MCF 10A (cell line): ENCODE results near the gene ADARB1. TPM values are rescaled to one million over a fixed set of nuclear protein-coding genes. Genes with fewer than 3 reads are reported as not detected.
A peak's percentile ranks its signal among the peaks of the same experiment; 100 is the strongest.

Experiments used
- BruUV-seq: library from RNA; stranded (reverse); fragments of 400-500 nt; replicated peaks from 2 replicates; lab custom pipeline; 2021; lab: Mats Ljungman, UMichigan
- CTCF ChIA-PET: fragments of 300-600 bp; sonication (Branson Sonifier 250); formaldehyde crosslinking; extraction: SDS; loops from one replicate; lab custom pipeline; 2021; ENCODE audit warnings: antibody characterized with exemption, inconsistent platforms; lab: Yijun Ruan, JAX
- POLR2A ChIA-PET: fragments of 300-600, 350-650 bp; sonication (Branson Sonifier 250); formaldehyde crosslinking; extraction: SDS; loops from one replicate; lab custom pipeline; 2020; ENCODE audit warnings: antibody characterized with exemption, inconsistent platforms; lab: Yijun Ruan, JAX
- DNase-seq: peaks from one replicate; pipeline ENCODE4 v3.0.0-alpha.2; 2018; ENCODE audit not compliant: unreplicated experiment
- H3K27ac Mint-ChIP-seq: one replicate; pipeline ENCODE4 v1.8.0; 2022; ENCODE audit warnings: mild to moderate bottlenecking, low read depth, mixed read lengths; ENCODE audit not compliant: unreplicated experiment
- H3K27me3 Mint-ChIP-seq: one replicate; pipeline ENCODE4 v1.8.0; 2022; ENCODE audit warnings: mixed read lengths; ENCODE audit not compliant: insufficient read depth, unreplicated experiment
- H3K36me3 Mint-ChIP-seq: one replicate; pipeline ENCODE4 v1.8.0; 2022; ENCODE audit warnings: mild to moderate bottlenecking, moderate library complexity, mixed read lengths; ENCODE audit not compliant: insufficient read depth, unreplicated experiment
- H3K4me1 Mint-ChIP-seq: one replicate; pipeline ENCODE4 v1.8.0; 2022; ENCODE audit warnings: mixed read lengths; ENCODE audit not compliant: insufficient read depth, unreplicated experiment
- H3K4me3 Mint-ChIP-seq: one replicate; pipeline ENCODE4 v1.8.0; 2022; ENCODE audit warnings: mild to moderate bottlenecking, moderate library complexity, mixed read lengths; ENCODE audit not compliant: unreplicated experiment
- H3K9me3 Mint-ChIP-seq: one replicate; pipeline ENCODE4 v1.8.0; 2022; ENCODE audit warnings: mixed read lengths; ENCODE audit not compliant: unreplicated experiment
- intact Hi-C: fragments of 100-400 bp; cut with micrococcal nuclease; formaldehyde crosslinking; loops from 2 replicates; pipeline ENCODE4 v1.14.1; 2022
- total RNA-seq: library from RNA; stranded (reverse); gene quantifications from 2 replicates; pipeline ENCODE4 v1.2.3, GENCODE V29; 2022
- TF ChIP-seq, protein P1 (sequence below): fragments of 200-600 bp; IDR thresholded peaks from one replicate; pipeline ENCODE4 v1.8.0; 2022; ENCODE audit warnings: antibody characterized with exemption, mild to moderate bottlenecking; ENCODE audit not compliant: unreplicated experiment

ADARB1 gene
- total RNA-seq, 1 experiment from 2014 or later = 19.4 TPM

DNA sequence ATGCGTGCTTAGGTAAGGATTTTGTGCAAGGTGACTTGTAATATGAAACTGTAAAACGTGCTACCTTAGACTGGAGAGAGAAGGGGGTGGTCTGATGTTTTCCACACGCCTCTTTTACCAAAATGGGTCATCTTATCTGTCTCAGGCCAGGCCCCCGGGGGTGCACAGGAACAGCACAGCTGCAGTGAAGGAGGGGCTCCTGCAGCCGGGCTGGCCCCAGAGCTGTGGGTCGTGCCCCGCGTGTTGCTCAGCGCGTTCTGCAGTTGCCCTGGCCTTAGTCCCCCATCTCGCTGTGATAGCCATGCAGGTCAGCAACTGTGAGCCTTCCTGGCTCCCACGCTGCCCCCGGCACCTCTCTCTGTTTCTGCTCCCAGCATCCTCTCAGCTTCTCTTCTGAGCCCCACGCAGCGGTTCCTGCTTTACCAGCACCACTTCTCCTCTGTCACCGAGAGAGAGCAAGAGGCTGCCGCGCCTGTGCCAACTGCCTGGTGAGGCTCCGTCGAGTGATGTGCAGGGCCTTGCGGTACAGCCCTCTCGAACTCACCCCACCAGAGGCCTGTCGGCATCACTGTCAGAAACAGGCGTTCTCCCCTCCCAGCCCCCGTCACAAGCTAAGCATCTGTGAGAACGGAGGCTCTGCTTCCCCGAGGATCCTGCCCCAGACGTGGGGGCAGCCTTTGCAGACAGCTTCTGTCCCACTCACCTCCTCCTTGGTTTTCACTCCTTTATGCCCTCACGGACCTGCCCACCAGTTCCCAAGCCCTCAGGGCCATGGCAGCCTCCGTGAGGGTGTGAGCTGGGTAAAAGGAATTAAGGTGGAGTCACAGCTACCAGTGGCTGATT lies 73.3 kb downstream of the ADARB1 start:
- no peaks in the 10 kb centered on the region for H3K27me3 Mint-ChIP-seq
- POLR2A ChIA-PET = no interaction called here
- intact Hi-C loops = no loop called here
- H3K4me1 Mint-ChIP-seq = peaks cover 24% of the 10 kb centered on the region
- BruUV-seq = no TSS peak
- CTCF ChIA-PET = interaction anchor here (3.3 kb wide), 1 partner anchor 10 kb away, joined by 22 read pairs; no protein-coding TSS in a partner anchor
- peaks cover 6% of the 10 kb centered on the region for H3K36me3 Mint-ChIP-seq
- no peak overlapping the region for H3K4me3 Mint-ChIP-seq
- no peak for DNase-seq
- no peak overlapping the region for H3K27ac Mint-ChIP-seq
- no peaks in the 10 kb centered on the region for H3K9me3 Mint-ChIP-seq
- TF ChIP-seq, protein P1, sequence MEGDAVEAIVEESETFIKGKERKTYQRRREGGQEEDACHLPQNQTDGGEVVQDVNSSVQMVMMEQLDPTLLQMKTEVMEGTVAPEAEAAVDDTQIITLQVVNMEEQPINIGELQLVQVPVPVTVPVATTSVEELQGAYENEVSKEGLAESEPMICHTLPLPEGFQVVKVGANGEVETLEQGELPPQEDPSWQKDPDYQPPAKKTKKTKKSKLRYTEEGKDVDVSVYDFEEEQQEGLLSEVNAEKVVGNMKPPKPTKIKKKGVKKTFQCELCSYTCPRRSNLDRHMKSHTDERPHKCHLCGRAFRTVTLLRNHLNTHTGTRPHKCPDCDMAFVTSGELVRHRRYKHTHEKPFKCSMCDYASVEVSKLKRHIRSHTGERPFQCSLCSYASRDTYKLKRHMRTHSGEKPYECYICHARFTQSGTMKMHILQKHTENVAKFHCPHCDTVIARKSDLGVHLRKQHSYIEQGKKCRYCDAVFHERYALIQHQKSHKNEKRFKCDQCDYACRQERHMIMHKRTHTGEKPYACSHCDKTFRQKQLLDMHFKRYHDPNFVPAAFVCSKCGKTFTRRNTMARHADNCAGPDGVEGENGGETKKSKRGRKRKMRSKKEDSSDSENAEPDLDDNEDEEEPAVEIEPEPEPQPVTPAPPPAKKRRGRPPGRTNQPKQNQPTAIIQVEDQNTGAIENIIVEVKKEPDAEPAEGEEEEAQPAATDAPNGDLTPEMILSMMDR = no peak

DNA sequence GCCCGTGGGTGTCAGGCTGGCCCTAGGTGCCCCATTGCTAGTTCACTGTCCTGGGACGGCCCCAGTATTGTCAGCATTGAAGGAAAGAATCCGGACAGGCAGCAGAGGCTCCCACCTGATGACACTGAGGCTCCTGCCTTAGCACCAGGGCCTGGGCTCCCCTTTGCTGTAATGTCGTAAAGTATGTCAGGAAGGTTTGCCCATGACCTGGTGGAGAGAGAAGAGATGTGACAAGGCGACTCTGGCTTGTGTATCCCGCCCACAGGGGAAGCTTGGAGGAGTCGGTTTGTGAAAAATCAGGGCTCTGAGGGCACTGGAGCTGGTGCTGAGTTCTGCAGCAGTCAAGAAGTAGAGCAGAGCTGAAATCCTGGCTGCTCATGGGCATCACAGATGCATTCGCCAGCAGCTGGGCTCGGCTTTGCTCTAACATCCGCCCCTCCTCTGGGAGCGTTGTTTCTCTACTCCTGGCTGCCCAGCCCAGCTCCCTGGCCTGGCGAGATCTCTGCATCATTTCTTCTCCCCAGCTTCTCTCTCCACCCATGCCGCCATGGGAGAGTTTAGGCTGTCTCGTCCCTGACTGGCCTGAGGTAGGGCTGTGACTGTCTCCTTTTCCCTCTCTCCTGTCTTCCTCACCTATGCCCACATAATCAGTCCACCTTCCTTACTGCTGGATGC lies 74.1 kb downstream of the ADARB1 start:
- Mint-ChIP-seq H3K9me3 (no peaks in the 10 kb centered on the region), H3K36me3 (peaks cover 9% of the 10 kb centered on the region), H3K4me1 (peaks cover 24% of the 10 kb centered on the region), H3K27me3 (no peaks in the 10 kb centered on the region), H3K27ac (peak overlapping the region; percentile 13), H3K4me3 (no peak overlapping the region)
- ChIA-PET CTCF (interaction anchor here (0.6 to 3.3 kb wide), 3 partner anchors 10 to 294 kb away, joined by 4 to 22 read pairs (median 4); no protein-coding TSS in a partner anchor), POLR2A (no interaction called here)
- intact Hi-C loops = no loop called here
- no TSS peak for BruUV-seq
- TF ChIP-seq, protein P1 = no peak
- DNase-seq = no peak

DNA sequence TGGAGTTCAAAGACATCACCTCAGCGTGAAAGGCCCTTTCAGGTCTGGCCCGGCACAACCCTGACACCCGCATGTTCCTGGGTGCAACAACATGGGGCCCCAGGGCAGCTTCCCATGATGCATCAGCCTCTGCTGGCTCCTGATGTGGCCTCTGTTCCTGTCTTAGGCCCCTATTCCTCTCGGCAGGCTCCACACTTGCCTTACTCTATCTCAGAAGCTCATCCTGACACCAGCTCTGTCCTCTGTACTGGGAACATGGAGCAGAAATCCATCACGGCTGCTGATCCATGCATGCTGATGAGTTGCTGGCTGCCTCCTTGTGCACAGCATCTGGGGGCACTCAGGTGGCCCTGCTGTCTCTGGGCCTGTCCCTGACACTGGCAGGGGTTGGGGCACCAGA lies 74.6 kb downstream of the ADARB1 start:
- ChIA-PET CTCF (interaction anchor here (0.6 to 3.3 kb wide), 4 partner anchors 11 to 293 kb away, joined by 3 to 22 read pairs (median 4); no protein-coding TSS in a partner anchor), POLR2A (no interaction called here)
- Mint-ChIP-seq H3K27me3 (no peaks in the 10 kb centered on the region), H3K4me3 (no peak overlapping the region), H3K4me1 (peaks cover 24% of the 10 kb centered on the region), H3K9me3 (no peaks in the 10 kb centered on the region), H3K36me3 (peaks cover 9% of the 10 kb centered on the region), H3K27ac (peak overlapping the region; percentile 13)
- BruUV-seq = no TSS peak
- DNase-seq = no peak
- intact Hi-C loops = no loop called here
- TF ChIP-seq, protein P1 = no peak

DNA sequence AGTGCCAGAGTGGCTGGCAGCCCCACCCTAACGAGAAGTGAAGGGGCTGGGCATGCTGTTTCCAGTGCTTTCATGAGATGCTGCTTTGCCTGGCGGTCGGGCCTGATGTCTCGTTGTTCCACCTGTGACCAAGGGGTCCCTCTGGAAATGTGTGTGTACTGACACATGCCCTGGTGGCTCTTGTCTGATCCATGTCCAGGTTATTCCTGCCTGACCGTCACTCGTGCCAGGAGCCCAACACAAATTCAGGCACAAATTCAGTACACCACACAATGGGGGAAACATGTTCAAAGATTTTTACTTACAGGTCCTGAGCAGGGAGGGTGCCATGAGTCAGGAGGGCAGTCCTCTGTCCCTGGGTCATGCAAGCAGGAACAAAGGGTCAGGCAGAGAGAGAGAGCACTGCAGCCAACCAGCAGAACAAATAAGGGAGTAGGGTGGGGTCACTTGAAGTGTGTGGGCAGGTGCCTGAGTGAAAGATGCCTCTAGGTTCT lies 76.3 kb downstream of the ADARB1 start:
- Mint-ChIP-seq H3K27me3 (no peaks in the 10 kb centered on the region), H3K4me3 (no peak overlapping the region), H3K27ac (no peak overlapping the region), H3K36me3 (peaks cover 9% of the 10 kb centered on the region), H3K4me1 (peaks cover 24% of the 10 kb centered on the region), H3K9me3 (no peaks in the 10 kb centered on the region)
- ChIA-PET CTCF (interaction anchor here (1.1 to 1.7 kb wide), 2 partner anchors 12 to 14 kb away, joined by 3 to 6 read pairs; no protein-coding TSS in a partner anchor), POLR2A (interaction anchor here (1.3 kb wide), 1 partner anchor 10 kb away, joined by 3 read pairs; no protein-coding TSS in a partner anchor)
- no peak for DNase-seq
- BruUV-seq = no TSS peak
- TF ChIP-seq, protein P1 = no peak
- intact Hi-C loops = no loop called here
